ENCODE measurements around the gene PVR.

The PVR gene

GRCh38 chr19:44692379-44692721 lies 48.6 kb downstream of the PVR start (continued):
- TF ChIP-seq ZNF792 (tag by site-specific recombination; IDR thresholded peaks at IDR 0.05) (no peak), ZNF596 (tag by site-specific recombination; IDR thresholded peaks at IDR 0.05) (no peak)
- TF ChIP-seq, protein P1, sequence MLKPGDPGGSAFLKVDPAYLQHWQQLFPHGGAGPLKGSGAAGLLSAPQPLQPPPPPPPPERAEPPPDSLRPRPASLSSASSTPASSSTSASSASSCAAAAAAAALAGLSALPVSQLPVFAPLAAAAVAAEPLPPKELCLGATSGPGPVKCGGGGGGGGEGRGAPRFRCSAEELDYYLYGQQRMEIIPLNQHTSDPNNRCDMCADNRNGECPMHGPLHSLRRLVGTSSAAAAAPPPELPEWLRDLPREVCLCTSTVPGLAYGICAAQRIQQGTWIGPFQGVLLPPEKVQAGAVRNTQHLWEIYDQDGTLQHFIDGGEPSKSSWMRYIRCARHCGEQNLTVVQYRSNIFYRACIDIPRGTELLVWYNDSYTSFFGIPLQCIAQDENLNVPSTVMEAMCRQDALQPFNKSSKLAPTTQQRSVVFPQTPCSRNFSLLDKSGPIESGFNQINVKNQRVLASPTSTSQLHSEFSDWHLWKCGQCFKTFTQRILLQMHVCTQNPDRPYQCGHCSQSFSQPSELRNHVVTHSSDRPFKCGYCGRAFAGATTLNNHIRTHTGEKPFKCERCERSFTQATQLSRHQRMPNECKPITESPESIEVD (tag by site-specific recombination; IDR thresholded peaks at IDR 0.05): no peak

DNA sequence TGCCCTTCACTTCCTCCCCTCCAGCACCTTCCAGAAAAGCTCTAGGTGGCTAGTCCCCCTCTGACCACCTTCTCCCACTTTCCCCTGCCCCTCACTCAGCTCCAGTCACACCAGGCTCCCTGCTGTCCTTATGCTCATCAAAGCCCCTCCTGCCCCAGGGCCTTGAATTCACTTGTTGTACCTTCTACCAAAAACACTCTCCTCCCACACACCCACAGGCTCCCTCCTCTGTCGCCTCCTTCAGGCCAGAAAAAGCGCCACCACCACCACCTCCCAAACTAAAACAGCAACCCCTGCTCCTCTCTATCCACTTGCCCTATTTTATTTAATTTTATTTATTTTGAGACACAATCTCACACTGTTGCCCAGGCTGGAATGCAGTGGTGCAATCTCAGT lies 50.5 kb downstream of the PVR start:
- Histone ChIP-seq H3K27ac (ENCODE audit: extremely low read depth, low read depth, low read length) (no peak overlapping the region), H3K4me3 (ENCODE audit: low read depth, low read length) (no peak overlapping the region), H3K9me3 (ENCODE audit: control insufficient read depth, insufficient read depth, low read depth, low read length) (no peaks in the 10 kb centered on the region), H3K36me3 (ENCODE audit: control insufficient read depth in 2 of 2, insufficient read depth in 1 of 2, low read length in 2 of 2) (no peaks in the 10 kb centered on the region), H3K4me1 (ENCODE audit: control insufficient read depth, insufficient read depth, low read length) (no peaks in the 10 kb centered on the region)
- peak; percentile 78 for TF ChIP-seq PRDM1 (tag by site-specific recombination; IDR thresholded peaks at IDR 0.05)
- TF ChIP-seq ZFHX2 (tag by site-specific recombination; conservative IDR thresholded peaks at IDR 0.05): peak; percentile 64
- TF ChIP-seq SCRT1 (tag by site-specific recombination; IDR thresholded peaks at IDR 0.05; ENCODE audit: borderline replicate concordance): peak; percentile 91
- peak; percentile 65; the same call in 1 of the 2 replicates for TF ChIP-seq SCRT2 (tag by site-specific recombination; IDR thresholded peaks at IDR 0.05)
- TF ChIP-seq, protein P2, sequence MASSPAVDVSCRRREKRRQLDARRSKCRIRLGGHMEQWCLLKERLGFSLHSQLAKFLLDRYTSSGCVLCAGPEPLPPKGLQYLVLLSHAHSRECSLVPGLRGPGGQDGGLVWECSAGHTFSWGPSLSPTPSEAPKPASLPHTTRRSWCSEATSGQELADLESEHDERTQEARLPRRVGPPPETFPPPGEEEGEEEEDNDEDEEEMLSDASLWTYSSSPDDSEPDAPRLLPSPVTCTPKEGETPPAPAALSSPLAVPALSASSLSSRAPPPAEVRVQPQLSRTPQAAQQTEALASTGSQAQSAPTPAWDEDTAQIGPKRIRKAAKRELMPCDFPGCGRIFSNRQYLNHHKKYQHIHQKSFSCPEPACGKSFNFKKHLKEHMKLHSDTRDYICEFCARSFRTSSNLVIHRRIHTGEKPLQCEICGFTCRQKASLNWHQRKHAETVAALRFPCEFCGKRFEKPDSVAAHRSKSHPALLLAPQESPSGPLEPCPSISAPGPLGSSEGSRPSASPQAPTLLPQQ (tag by site-specific recombination; IDR thresholded peaks at IDR 0.05): no peak
- TF ChIP-seq EGR2 (tag by site-specific recombination; IDR thresholded peaks at IDR 0.05; ENCODE audit: low read depth): peak; percentile 48
- TF ChIP-seq ZNF654 (tag by site-specific recombination; IDR thresholded peaks at IDR 0.05; ENCODE audit: low read depth): no peak
- TF ChIP-seq TCF7L2 (IDR thresholded peaks at IDR 0.05; ENCODE audit: borderline replicate concordance, low read depth, low read length): no peak
- TF ChIP-seq ZNF777 (tag by site-specific recombination; IDR thresholded peaks at IDR 0.05; ENCODE audit: borderline replicate concordance): no peak
- TF ChIP-seq ZNF549 (tag by site-specific recombination; IDR thresholded peaks at IDR 0.05): no peak
- no peak for TF ChIP-seq ZNF211 (tag by site-specific recombination; IDR thresholded peaks at IDR 0.05; ENCODE audit: low read depth)
- no peak for TF ChIP-seq ZFP37 (tag by site-specific recombination; IDR thresholded peaks at IDR 0.05)
- TF ChIP-seq ZNF560 (tag by site-specific recombination; IDR thresholded peaks at IDR 0.05; ENCODE audit: borderline replicate concordance): no peak
- 0 out of 2 replicates have a peak, but pooled peaks have one; percentile 14 for TF ChIP-seq CTCF (tag by site-specific recombination; IDR thresholded peaks at IDR 0.05)
- no peak for TF ChIP-seq ZNF223 (tag by site-specific recombination; IDR thresholded peaks at IDR 0.05)
- peak; percentile 67 for TF ChIP-seq ZNF623 (tag by site-specific recombination; IDR thresholded peaks at IDR 0.05)
- ChIA-PET POLR2A (no interaction called here), CTCF (interaction anchor here (0.5 to 2.5 kb wide), 15 partner anchors 12 to 173 kb away, joined by 3 to 16 read pairs (median 4); no protein-coding TSS in a partner anchor)

- ChIA-PET CTCF (interaction anchor here (0.8 to 1.1 kb wide), 2 partner anchors 26 to 107 kb away, joined by 3 read pairs; no protein-coding TSS in a partner anchor), POLR2A (no interaction called here)
- Histone ChIP-seq H3K9me3 (ENCODE audit: control insufficient read depth, insufficient read depth, low read depth, low read length) (no peaks in the 10 kb centered on the region), H3K27ac (ENCODE audit: extremely low read depth, low read depth, low read length) (no peak overlapping the region), H3K4me3 (ENCODE audit: low read depth, low read length) (no peak overlapping the region), H3K4me1 (ENCODE audit: control insufficient read depth, insufficient read depth, low read length) (no peaks in the 10 kb centered on the region), H3K36me3 (ENCODE audit: control insufficient read depth in 2 of 2, insufficient read depth in 1 of 2, low read length in 2 of 2) (no peaks in the 10 kb centered on the region)
- TF ChIP-seq ZNF76 (tag by site-specific recombination; IDR thresholded peaks at IDR 0.05; ENCODE audit: borderline replicate concordance, low read depth) (no peak), ZNF518A (tag by site-specific recombination; conservative IDR thresholded peaks at IDR 0.05; ENCODE audit: low read depth) (no peak)
These were observed 53.4 kb downstream of the PVR start for GRCh38 chr19:44696939-44697669.

All from HEK293 (cell line).